OCI-LY7 (cell line): Measurements from ENCODE around the gene MAFF. TPM values are rescaled to one million over a fixed set of nuclear protein-coding genes. Genes with fewer than 3 reads are reported as not detected.
A peak's percentile ranks its signal among the peaks of the same experiment; 100 is the strongest.

Source experiments
- BruUV-seq: library from RNA; stranded (reverse); fragments of 400-500 nt; replicated peaks from 2 replicates; lab custom pipeline; 2021; lab: Mats Ljungman, UMichigan
- CTCF ChIA-PET: fragments of 300-600 bp; sonication (Branson Sonifier 250); formaldehyde crosslinking; loops from one replicate; lab custom pipeline; 2022; ENCODE audit warnings: antibody characterized with exemption; ENCODE audit not compliant: unreplicated experiment; lab: Charles Lee
- POLR2A ChIA-PET: fragments of 300-600 bp; sonication (Branson Sonifier 250); formaldehyde crosslinking; loops from one replicate; lab custom pipeline; 2022; ENCODE audit warnings: antibody characterized with exemption; lab: Charles Lee
- DNase-seq: peaks from one replicate; pipeline ENCODE4 v3.0.0-alpha.2; 2015; ENCODE audit warnings: low spot score
- H2AFZ ChIP-seq: fragments of 200-600 bp; sonication (generic), shearing (Covaris generic); 2 replicates; pipeline ENCODE4 v1.6.1; 2014; ENCODE audit warnings: mild to moderate bottlenecking, antibody characterized with exemption, low read length, moderate library complexity
- H3K27ac ChIP-seq: fragments of 200-600 bp; sonication (generic); 2 replicates; pipeline ENCODE4 v1.5.1; 2014; ENCODE audit warnings: mixed run types, low read depth, mild to moderate bottlenecking, moderate library complexity, low read length, inconsistent platforms; ENCODE audit not compliant: poor library complexity, severe bottlenecking
- H3K36me3 ChIP-seq: fragments of 200-600 bp; sonication (generic); 2 replicates; pipeline ENCODE4 v1.6.1; 2014; ENCODE audit warnings: mild to moderate bottlenecking, antibody characterized with exemption, low read length, moderate library complexity, mixed read lengths; ENCODE audit not compliant: insufficient read depth
- H3K4me1 ChIP-seq: fragments of 200-600 bp; sonication (generic); 2 replicates; pipeline ENCODE4 v1.5.1; 2014; ENCODE audit warnings: mild to moderate bottlenecking, low read length; ENCODE audit not compliant: insufficient read depth, poor library complexity, severe bottlenecking
- H3K4me2 ChIP-seq: fragments of 200-600 bp; sonication (generic); 2 replicates; pipeline ENCODE4 v1.6.1; 2014; ENCODE audit warnings: mild to moderate bottlenecking, low read length
- H3K4me3 ChIP-seq: fragments of 200-600 bp; sonication (generic); 2 replicates; pipeline ENCODE4 v1.5.1; 2014; ENCODE audit warnings: mild to moderate bottlenecking, low read depth, low read length; ENCODE audit not compliant: poor library complexity, severe bottlenecking
- H3K79me2 ChIP-seq: fragments of 200-600 bp; sonication (generic); 2 replicates; pipeline ENCODE4 v1.6.1; 2016; ENCODE audit warnings: low read depth, mild to moderate bottlenecking, low read length, moderate library complexity, mixed read lengths; ENCODE audit not compliant: insufficient read depth
- H3K9me2 ChIP-seq: fragments of 200-600 bp; sonication (generic); 2 replicates; pipeline ENCODE4 v1.6.1; 2016; ENCODE audit warnings: mild to moderate bottlenecking, low read length, mixed read lengths; ENCODE audit not compliant: insufficient read depth
- H3K9me3 ChIP-seq: fragments of 200-600 bp; sonication (generic); 2 replicates; pipeline ENCODE4 v1.6.1; 2014; ENCODE audit warnings: mild to moderate bottlenecking, mixed run types, low read length, mixed read lengths
- H4K20me1 ChIP-seq: fragments of 200-600 bp; sonication (generic); 2 replicates; pipeline ENCODE4 v1.6.1; 2014; ENCODE audit warnings: mild to moderate bottlenecking, antibody characterized with exemption, low read length, moderate library complexity, mixed read lengths; ENCODE audit not compliant: insufficient read depth
- EZH2phosphoT487 ChIP-seq: fragments of 200-600 bp; sonication (generic); IDR thresholded peaks from 2 replicates; pipeline ENCODE4 v1.6.1; 2018; ENCODE audit warnings: low read depth, borderline replicate concordance, mild to moderate bottlenecking, mixed run types, antibody characterized with exemption, low read length, moderate library complexity, mixed read lengths
- intact Hi-C: fragments of 100-400 bp; cut with micrococcal nuclease; formaldehyde crosslinking; loops from one replicate; pipeline ENCODE4 v1.10.0; 2022; ENCODE audit not compliant: unreplicated experiment
- total RNA-seq, 2 experiments: library from RNA; depleted of rRNA in 1 of 2; stranded (reverse); fragments of >200 nt in 1 of 2; shearing (Covaris generic) in 1 of 2; gene quantifications; 2 replicates each; pipeline ENCODE4 v1.2.3, GENCODE V29; 2014 to 2022
- TF ChIP-seq, protein P1 (sequence below): fragments of 200-600 bp; sonication (generic); conservative IDR thresholded peaks from 2 replicates; pipeline ENCODE4 v1.5.1; 2014; ENCODE audit warnings: mild to moderate bottlenecking, antibody characterized with exemption, low read length, moderate library complexity, mixed read lengths

MAFF gene
- total RNA-seq, 2 experiments from 2014 or later: 3.4 to 3.8 TPM

DNA sequence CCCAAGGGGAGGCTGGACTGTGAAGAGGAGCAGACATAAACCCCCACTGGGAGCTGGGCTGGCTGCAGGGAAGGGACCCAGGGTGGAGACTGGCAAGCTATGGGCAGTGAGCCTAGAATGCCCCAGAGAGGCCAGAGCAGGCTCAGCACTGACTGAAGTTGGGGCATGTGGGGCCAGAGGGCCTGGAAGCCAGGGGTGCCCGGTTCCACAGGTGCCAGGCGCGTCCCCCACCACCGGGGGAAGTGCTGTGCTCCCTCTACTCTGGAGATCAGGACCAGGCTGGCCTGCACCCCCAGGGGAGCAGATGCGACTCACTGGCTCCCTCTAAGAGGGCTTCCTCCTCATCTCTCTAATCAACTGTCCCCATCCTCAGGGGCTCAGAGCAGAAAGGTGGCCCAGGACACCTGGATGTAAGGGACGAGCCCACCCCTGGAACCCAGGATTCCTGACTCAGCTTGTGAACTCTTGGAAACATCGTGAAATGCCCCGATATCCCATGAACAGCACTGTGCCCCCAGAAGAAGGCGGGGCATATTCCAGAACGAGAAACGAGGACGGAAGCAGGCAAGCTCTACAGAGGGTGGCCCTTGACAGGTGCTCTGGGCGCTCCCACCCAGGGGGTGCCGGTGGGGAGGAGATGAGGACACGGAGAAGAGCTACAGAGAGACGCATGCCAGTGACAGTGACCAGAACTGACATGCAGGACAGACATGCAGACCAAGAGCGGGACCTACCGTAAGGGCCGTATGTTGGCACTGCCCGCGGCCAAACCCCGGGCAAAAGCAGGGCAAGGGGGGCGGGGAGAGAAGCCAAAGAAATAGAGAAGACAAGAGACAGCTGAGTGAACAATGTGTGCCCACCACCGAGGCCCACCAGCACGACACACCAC, 20.4 kb downstream of the MAFF start:
- Histone ChIP-seq H4K20me1 (no peaks in the 10 kb centered on the region), H3K4me3 (no peak overlapping the region), H3K79me2 (no peaks in the 10 kb centered on the region), H3K9me2 (no peaks in the 10 kb centered on the region), H2AFZ (no peak overlapping the region), H3K4me1 (peaks cover 12% of the 10 kb centered on the region), H3K4me2 (no peak overlapping the region), H3K9me3 (no peaks in the 10 kb centered on the region), H3K27ac (no peak overlapping the region), H3K36me3 (peaks cover 5% of the 10 kb centered on the region; the same call in 1 of the 2 replicates)
- ChIA-PET CTCF (interaction anchor here (0.6 kb wide), 1 partner anchor 210 kb away, joined by 3 read pairs; no protein-coding TSS in a partner anchor), POLR2A (interaction anchor here (0.5 kb wide), 1 partner anchor 34 kb away, joined by 3 read pairs; no protein-coding TSS in a partner anchor)
- DNase-seq: peak; percentile 17
- no TSS peak for BruUV-seq
- intact Hi-C loops: no loop called here
- TF ChIP-seq, protein P1, sequence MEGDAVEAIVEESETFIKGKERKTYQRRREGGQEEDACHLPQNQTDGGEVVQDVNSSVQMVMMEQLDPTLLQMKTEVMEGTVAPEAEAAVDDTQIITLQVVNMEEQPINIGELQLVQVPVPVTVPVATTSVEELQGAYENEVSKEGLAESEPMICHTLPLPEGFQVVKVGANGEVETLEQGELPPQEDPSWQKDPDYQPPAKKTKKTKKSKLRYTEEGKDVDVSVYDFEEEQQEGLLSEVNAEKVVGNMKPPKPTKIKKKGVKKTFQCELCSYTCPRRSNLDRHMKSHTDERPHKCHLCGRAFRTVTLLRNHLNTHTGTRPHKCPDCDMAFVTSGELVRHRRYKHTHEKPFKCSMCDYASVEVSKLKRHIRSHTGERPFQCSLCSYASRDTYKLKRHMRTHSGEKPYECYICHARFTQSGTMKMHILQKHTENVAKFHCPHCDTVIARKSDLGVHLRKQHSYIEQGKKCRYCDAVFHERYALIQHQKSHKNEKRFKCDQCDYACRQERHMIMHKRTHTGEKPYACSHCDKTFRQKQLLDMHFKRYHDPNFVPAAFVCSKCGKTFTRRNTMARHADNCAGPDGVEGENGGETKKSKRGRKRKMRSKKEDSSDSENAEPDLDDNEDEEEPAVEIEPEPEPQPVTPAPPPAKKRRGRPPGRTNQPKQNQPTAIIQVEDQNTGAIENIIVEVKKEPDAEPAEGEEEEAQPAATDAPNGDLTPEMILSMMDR: peak; percentile 35; the same call in 1 of the 2 replicates
- no peak for TF ChIP-seq EZH2phosphoT487

DNA sequence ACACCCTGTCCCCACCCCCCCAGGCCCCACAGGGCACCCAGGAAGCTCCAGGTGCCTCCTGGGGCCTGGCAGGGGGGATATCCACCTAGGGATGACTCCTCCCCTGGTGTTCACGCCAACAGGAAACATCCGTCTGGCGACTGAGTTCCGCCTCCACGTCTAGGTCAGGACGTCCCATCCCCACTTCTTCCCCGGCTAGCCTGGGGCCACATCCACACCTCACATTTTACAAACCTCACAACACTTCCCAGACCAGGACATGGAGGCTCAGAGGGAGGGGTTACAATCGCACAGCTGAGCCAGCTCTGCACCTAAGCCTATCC, 21.0 kb downstream of the MAFF start:
- Histone ChIP-seq H3K4me1 (peaks cover 12% of the 10 kb centered on the region), H3K36me3 (peaks cover 10% of the 10 kb centered on the region; the same call in 1 of the 2 replicates), H3K4me3 (no peak overlapping the region), H3K27ac (no peak overlapping the region), H2AFZ (no peak overlapping the region), H3K9me3 (no peaks in the 10 kb centered on the region), H3K9me2 (no peaks in the 10 kb centered on the region), H4K20me1 (no peaks in the 10 kb centered on the region), H3K79me2 (no peaks in the 10 kb centered on the region), H3K4me2 (no peak overlapping the region)
- BruUV-seq: no TSS peak
- TF ChIP-seq, protein P1: no peak
- no peak for TF ChIP-seq EZH2phosphoT487
- ChIA-PET POLR2A (interaction anchor here (0.5 kb wide), 1 partner anchor 33 kb away, joined by 3 read pairs; no protein-coding TSS in a partner anchor), CTCF (interaction anchor here (0.6 kb wide), 1 partner anchor 209 kb away, joined by 3 read pairs; no protein-coding TSS in a partner anchor)
- DNase-seq: no peak
- intact Hi-C loops: loop anchor here (1.0 kb wide), 1 partner anchor 131 kb away; no protein-coding TSS in a partner anchor
